ENCODE results near the gene PSMC2. TPM values are rescaled to one million over a fixed set of nuclear protein-coding genes. Genes with fewer than 3 reads are reported as not detected.

The PSMC2 gene
- total and polyA plus RNA-seq, 2 experiments from 2014 or later: 107 to 131 TPM

- H3K36me3 ChIP-seq (ENCODE audit: insufficient read depth): peaks cover 29% of the 10 kb centered on the region
- peak overlapping the region; percentile 68 for H3K27ac ChIP-seq (ENCODE audit: low read depth)
- H3K4me1 Mint-ChIP-seq: peaks cover 8% of the 10 kb centered on the region
- peak overlapping the region; percentile 93 for H3K4me3 Mint-ChIP-seq
- H2AFZ ChIP-seq: peak overlapping the region; percentile 91
- H3K9me3 Mint-ChIP-seq: no peaks in the 10 kb centered on the region
- H3K27me3 Mint-ChIP-seq (ENCODE audit: insufficient read depth, low read depth, poor library complexity): peaks cover 10% of the 10 kb centered on the region
- no peak for TF ChIP-seq ZNF462 (CRISPR knock-in tag; IDR thresholded peaks at IDR 0.05)
- no peak for TF ChIP-seq CTCF (conservative IDR thresholded peaks at IDR 0.05; ENCODE audit: low read depth in 2 of 2)
- no peak for TF ChIP-seq ZNF114 (CRISPR knock-in tag; IDR thresholded peaks at IDR 0.05)
- TF ChIP-seq STAT1 (IDR thresholded peaks at IDR 0.05; ENCODE audit: unreplicated experiment): no peak
- TF ChIP-seq EZH2phosphoT487 (IDR thresholded peaks at IDR 0.05; ENCODE audit: unreplicated experiment): no peak
- no peak for TF ChIP-seq NANOG (IDR thresholded peaks at IDR 0.05; ENCODE audit: borderline replicate concordance)
- TF ChIP-seq ZNF331 (CRISPR knock-in tag; IDR thresholded peaks at IDR 0.05; ENCODE audit: low read depth): no peak
- TF ChIP-seq ETS1 (IDR thresholded peaks at IDR 0.05): no peak
- no peak for TF ChIP-seq REST (IDR thresholded peaks at IDR 0.05; ENCODE audit: unreplicated experiment)
- no peak for TF ChIP-seq CREB1 (CRISPR knock-in tag; IDR thresholded peaks at IDR 0.05; ENCODE audit: low read depth)
- no peak for TF ChIP-seq POLR2AphosphoS5 (IDR thresholded peaks at IDR 0.05; ENCODE audit: low read depth)
- no peak for TF ChIP-seq JUNB (IDR thresholded peaks at IDR 0.05; ENCODE audit: unreplicated experiment)
- no peak for TF ChIP-seq EZH2 (IDR thresholded peaks at IDR 0.05; ENCODE audit: low read depth, unreplicated experiment)
- peak overlapping the region; percentile 99 for H3K27ac Mint-ChIP-seq
- peak overlapping the region; percentile 97 for H3K4me2 ChIP-seq
- peaks cover 70% of the 10 kb centered on the region for H3K79me2 ChIP-seq (replicated peaks; ENCODE audit: insufficient read depth)
- no peaks in the 10 kb centered on the region for H3K27me3 ChIP-seq (ENCODE audit: insufficient read depth)
- ATAC-seq: peak; percentile 26; the same call in 2 of the 3 replicates
- H4K20me1 ChIP-seq (replicated peaks; ENCODE audit: insufficient read depth): peaks cover 18% of the 10 kb centered on the region
- H3K4me3 ChIP-seq: peak overlapping the region; percentile 91
- no peaks in the 10 kb centered on the region for H3K9me2 ChIP-seq (ENCODE audit: insufficient read depth)
- peak; percentile 55 for DNase-seq (ENCODE audit: low spot score)
- peaks cover 17% of the 10 kb centered on the region; the same call in 1 of the 2 replicates for H3K4me1 ChIP-seq (ENCODE audit: insufficient read depth)
- peaks cover 36% of the 10 kb centered on the region for H3K36me3 Mint-ChIP-seq (ENCODE audit: low read depth)
- no peaks in the 10 kb centered on the region for H3F3A ChIP-seq (replicated peaks; ENCODE audit: low read depth)
Measured at GRCh38 chr7:103343758-103344452, 3.5 kb upstream of the PSMC2 start.

Data from GM23338 (cell line).